ENCODE data around the gene OR10H4.

GRCh38 chr19:15928321-15928720 lies 20.5 kb upstream of the OR10H4 start:
- no peak for TF ChIP-seq POLR2A (IDR thresholded peaks at IDR 0.05)
- TF ChIP-seq CTCF (IDR thresholded peaks at IDR 0.05): no peak
- TF ChIP-seq EP300 (IDR thresholded peaks at IDR 0.05): no peak

Measured in ovary (tissue), 3 donors.